ENCODE measurements around the gene KCNS3.

DNA sequence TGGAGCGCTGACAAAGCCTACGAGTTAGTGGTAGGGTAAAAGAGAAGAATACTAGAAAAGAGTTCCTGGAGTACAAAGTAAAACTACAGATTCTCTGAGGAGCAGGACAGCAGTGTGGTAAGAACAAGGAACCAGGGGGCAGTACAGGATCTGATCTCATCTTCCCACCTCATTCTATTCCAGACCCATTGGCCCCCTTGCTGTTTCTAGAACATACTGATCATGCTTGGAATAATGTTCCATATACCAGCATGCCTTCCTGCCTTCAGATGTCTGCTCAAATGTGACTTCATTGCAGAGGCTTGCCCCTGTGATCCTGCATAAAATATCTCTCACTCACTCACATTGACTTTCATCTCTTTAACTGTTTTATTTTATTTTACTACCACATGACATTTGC, 43.0 kb upstream of the KCNS3 start:
- TF ChIP-seq CTCF (IDR thresholded peaks at IDR 0.05) (no peak), EP300 (IDR thresholded peaks at IDR 0.05; ENCODE audit: borderline replicate concordance in 1 of 2, low read depth in 1 of 2, low read length in 1 of 2) (no peak), JUND (IDR thresholded peaks at IDR 0.05) (no peak), RCOR1 (IDR thresholded peaks at IDR 0.05; ENCODE audit: low read length) (no peak), FOXJ3 (CRISPR knock-in tag; IDR thresholded peaks at IDR 0.05) (no peak), POLR2AphosphoS5 (IDR thresholded peaks at IDR 0.05; ENCODE audit: low read depth, low read length) (no peak)
- TF ChIP-seq, protein P1, sequence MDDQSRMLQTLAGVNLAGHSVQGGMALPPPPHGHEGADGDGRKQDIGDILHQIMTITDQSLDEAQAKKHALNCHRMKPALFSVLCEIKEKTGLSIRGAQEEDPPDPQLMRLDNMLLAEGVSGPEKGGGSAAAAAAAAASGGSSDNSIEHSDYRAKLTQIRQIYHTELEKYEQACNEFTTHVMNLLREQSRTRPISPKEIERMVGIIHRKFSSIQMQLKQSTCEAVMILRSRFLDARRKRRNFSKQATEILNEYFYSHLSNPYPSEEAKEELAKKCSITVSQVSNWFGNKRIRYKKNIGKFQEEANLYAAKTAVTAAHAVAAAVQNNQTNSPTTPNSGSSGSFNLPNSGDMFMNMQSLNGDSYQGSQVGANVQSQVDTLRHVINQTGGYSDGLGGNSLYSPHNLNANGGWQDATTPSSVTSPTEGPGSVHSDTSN (IDR thresholded peaks at IDR 0.05): no peak
